ENCODE measurements around the gene MLIP.

The MLIP gene

DNA sequence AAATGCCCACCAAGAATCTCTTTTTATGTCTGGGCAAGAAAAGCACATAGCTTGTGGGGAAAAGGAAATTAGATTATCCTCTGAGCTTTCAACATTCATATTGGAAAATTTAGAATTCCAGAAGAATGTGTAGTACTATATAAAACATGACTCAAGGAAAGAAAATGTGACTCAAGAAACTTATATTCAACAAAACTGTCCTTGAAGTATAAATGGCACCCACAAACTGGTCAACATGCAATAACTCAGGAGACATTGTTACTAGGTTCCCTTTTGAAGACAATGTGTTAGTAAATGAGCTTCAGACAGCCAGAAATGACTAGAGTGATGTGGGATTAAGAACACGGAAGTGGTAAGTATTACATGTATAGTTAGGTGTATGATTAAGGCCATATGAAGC is 170.9 kb downstream of the MLIP start:
- DNase-seq (ENCODE audit: low read depth in 2 of 2): no peak

DNA sequence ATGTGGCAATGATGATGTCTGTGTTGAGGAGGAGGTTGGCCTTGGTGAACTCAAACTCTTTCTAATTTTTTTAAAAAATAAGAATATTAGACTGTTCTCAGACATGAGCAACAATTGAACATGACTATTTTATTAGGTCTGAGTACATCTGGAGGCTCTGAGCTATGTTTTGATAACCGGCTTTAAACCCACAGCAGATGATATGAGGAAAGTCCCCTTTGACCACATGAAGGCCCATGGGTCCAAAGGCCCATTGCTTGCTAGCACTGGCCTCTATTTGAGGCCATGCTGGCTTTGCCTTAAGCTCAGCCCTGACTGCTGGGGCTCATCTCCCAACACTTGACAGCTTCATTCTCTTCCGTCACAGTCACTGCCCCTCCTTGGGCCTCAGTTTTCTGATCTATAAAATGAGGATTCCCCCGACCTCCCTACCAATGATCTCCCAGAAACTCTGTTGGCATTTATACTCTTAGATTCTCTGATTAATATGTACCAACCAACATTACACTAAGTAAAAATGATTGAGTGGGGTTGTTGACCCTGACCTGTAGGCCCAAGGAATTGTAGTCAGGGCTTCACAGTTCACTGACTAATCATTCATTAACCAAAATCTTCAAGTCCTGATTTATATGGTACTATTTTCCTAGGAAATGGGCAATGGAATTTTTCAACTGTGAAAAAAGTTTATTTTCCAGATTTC is 173.1 kb downstream of the MLIP start:
- no peak for DNase-seq (ENCODE audit: low read depth in 2 of 2)

DNA sequence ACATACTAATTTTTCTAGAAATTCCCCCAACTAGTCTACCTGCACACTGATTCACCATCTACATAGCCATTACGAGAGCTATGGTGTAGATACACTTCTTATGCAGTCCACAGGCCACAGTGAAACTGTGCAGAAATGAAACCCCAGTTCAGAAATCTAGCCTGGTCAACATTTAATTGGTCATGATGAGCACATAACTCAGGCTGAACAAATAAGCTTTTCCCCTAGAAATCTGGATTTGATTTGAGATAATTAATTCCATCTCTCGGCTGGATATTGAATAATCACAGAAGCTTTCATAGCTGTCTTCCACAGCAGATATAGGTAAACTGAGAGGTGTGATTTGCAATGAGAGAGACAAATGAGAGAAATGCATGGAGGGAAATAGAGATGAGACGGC is 174.4 kb downstream of the MLIP start:
- DNase-seq (ENCODE audit: low read depth in 2 of 2): no peak

DNA sequence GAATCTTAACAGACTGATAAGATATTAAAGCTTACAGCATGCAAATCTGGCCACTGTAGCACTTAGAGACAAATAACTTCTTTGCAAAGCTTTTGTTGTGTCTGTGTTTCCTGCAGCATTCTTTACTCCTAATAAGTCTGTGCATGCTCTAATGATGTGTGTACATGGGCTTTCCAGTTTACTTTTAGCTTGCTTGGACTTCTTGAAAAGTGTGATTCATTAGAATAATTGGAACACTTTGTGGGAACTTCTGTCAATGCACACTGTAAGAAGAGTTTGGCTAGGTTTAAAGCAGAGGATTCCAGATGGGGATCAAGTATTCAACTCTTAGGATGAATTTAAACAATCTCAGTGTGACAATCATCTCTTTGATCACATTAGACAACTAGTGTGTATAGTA is 174.9 kb downstream of the MLIP start:
- DNase-seq (ENCODE audit: low read depth in 2 of 2): no peak

DNA sequence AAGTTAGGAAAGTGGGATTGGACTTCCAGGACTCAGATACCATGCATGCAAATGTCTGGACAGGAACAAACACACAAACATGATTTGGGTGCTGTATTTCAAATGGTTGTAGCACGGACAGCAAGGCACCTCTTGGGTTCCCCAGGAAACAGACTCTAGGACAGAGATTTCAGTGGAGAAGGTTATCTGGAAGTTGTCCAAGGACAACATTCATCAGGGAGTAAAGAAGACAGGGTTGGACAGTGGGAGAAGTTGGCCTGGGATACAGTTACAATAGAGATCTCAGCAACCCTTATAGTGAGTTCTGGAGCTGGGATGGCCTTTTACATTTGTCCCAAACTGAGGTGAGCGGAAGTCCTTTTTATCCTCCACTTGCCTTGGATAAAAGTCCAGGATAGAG is 177.2 kb downstream of the MLIP start:
- DNase-seq (ENCODE audit: low read depth in 2 of 2): no peak

DNA sequence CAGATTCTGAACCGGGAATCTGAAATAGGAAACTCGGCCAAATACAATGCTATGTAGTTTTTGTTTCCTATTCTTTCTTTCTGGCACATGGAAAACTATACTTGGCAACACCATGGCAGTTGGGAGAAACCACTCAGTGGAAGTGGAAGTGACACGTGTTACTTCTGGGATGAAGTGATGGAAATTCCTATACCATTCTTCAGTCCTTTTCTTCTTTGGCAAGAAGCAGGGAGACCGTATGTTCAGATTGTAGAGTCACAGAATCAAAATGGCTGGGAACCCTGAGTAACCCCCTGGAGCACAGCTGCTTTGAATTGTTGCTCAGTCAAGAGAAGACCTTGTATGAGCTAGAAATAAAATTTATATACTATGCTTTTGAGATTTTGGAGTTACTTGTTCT is 178.2 kb downstream of the MLIP start:
- no peak for DNase-seq (ENCODE audit: low read depth in 2 of 2)

DNA sequence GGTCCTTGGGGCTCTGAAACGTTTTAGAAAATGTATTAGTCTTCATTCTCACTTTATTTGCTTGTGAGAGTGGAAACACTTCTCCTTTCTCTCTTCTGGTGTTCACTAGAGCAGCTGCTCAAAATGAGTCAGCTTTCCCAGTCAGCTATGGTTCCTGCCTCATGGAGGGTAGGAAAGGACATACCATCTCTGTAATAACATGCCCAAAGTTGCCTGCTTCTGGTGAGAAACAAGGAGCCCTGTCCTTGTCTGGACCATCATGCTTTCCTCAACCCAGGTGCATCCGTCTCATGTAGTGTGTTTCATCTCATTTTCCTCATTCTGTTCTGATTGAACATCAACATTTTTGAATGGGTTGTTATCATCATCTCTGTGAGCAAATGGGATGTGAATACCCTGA is 179.9 kb downstream of the MLIP start:
- no peak for DNase-seq (ENCODE audit: low read depth in 2 of 2)

DNA sequence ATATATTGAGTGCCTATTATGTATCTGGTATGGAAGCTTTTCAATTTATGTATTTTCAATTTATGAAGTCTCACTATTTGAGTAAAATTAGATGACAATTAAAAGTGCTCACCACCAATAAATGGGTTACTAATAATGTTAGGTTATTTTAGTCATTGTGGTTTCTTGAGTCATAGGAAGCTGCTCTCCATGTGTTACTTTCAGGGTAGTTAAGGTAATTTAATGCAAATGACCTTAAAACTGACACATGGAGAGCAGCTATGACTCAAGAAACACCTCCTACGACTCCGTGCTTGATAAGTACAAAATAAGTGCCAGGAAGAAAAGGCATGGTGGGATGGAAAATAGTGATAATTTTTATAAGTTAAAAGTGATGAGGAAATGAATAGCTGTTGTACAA is 180.5 kb downstream of the MLIP start:
- DNase-seq (ENCODE audit: low read depth in 2 of 2): no peak

DNA sequence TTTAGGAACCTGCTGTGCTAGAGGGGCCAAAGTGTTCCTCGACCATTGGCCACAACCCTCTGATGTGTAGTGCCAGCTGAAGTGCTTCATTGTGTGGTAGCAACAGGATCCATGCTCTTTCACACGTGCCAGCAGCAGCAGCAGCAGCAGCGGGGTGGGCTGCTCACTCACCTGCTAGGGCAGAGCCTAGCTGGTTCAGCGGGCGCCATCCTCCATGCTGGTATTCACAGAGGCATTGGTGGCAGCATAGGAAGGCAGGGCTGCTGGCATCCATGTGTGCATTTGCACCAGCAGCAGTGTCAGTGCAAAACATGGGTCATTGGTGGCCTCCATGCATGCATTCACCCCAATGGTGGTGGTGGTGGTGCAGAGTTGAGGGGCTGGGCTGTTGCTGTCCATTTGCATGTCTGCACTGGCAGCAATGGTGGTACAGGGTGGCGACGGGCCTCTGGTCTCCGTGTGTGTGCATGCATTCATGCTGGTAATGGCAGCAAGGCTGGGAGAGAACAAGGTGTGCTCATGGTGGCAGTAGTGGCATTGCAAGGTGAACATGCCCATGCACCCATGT is 183.8 kb downstream of the MLIP start:
- no peak for DNase-seq (ENCODE audit: low read depth in 2 of 2)

DNA sequence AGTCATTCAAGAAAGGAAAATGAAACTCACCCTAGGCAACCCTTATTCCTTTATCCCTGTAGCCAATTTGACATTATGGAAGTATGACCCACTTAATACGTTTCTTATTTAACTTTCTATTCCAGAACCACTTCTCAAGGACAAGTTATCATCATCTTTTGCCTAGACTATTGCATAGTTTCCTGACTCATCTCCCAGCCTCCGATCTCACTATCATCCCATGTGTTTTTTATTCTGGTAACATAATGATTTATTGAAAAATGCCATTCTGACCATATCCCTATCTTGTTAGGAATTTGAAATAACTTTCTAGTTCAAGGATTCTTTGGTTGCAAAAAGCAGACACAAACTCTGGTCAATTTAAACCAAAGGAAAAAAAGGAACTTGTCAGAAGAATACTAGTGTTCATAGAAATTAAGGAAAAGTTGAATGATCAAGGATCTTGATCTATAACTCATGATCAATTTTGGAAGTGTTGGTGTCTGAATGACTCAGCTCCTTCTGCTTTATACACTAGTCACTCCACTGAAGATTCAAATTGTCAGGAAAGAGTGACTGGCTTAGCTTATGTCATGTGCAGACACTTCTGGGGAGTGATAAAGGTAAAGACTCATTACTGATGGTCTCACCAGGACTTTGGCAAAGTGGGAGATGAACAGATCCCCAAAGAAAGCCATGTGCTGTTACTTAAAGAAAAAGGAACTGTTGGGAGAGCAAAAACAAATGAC is 188.5 kb downstream of the MLIP start:
- no peak for DNase-seq (ENCODE audit: low read depth in 2 of 2)

DNA sequence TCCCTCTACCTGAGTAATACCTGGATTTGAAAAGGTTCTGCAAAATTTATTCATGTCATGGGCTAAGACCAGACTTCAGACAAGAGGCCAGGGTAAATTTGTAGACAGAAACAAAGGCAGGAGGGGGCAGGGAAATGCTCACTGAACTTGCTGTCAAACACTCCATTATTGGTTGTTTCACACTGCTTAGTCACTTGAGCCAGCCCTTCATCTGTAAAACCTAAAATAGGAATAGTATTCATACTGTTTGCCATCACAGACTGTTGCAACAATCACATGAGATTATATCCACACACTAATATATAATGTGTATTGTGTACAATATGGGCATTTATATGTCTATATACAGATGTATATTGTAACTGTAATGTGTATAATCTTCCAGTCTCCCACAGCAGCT is 190.5 kb downstream of the MLIP start:
- no peak for DNase-seq (ENCODE audit: low read depth in 2 of 2)

DNA sequence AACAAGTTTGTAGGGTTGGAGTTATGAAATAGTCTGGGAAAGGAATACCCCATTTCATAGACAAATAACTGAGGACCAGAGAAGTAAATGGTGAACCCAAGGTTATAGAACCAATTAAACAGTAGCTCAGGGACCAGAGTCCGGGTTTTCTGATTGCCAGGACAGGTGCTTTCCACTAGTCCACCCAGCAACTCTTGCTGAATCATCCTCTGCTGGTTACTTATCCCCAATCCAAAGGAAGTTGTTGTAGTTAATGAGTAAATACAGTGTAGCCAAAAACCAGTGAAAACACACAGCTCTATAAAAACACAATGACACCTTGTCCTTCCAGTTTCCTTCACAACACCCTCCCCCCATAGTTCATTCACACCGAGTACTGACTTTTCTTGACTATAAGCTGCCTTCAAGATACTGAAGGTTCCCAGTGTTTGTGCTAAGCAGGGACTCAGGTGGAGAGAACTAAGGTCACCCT is 196.2 kb downstream of the MLIP start:
- DNase-seq (ENCODE audit: low read depth in 2 of 2): no peak

DNA sequence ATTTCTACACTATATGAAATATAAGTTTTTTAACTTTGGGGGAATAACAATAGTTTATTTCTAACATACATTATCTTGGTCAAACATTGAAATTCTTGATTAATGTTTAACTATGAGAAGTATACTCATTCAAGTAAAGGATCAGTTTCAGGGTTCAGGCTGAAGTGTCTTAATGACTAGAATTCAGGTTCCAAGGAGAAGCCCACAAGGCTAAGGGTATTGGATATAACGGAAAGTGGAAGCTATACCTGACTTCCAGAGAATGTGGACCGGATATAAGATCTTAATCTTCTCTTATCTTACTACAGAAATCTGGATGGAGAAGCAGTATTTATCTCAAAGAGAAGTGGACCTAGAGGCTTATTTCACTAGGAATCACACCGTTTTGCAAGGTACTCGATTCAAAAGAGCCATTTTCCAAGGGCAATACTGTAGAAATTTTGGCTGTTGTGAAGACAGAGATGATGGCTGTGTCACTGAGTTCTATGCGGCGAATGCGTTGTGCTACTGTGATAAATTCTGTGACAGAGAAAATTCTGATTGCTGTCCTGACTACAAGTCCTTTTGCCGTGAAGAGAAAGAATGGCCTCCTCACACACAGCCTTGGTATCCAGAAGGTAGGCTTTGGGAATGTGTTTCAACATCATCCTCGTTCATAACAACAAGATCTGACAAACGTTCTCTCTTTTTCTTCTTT is 197.2 kb downstream of the MLIP start, which contains the start of gene TINAG:
Gene TINAG (plus strand): TSS at position 153 of the 697 bp plus-strand sequence. CDS start 110 bp downstream, at position 263.
- DNase-seq (ENCODE audit: low read depth in 2 of 2): no peak

DNA sequence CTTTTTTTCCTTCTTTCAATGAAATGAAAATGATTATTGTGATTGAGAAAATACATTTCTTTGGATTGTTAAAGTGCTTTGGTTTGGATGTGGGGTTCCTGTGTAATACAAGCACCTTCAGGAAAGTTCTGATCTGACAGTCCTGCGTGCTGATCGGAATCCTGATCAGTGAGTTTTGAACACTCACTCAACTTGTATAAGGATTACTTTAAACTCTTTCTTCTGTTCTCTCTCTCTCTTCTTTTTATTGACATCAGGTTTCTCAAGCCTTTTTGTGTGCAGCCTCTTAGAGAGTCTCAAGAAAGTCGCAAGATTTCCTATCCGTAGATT is 197.7 kb downstream of the MLIP start:
- DNase-seq (ENCODE audit: low read depth in 2 of 2): no peak

DNA sequence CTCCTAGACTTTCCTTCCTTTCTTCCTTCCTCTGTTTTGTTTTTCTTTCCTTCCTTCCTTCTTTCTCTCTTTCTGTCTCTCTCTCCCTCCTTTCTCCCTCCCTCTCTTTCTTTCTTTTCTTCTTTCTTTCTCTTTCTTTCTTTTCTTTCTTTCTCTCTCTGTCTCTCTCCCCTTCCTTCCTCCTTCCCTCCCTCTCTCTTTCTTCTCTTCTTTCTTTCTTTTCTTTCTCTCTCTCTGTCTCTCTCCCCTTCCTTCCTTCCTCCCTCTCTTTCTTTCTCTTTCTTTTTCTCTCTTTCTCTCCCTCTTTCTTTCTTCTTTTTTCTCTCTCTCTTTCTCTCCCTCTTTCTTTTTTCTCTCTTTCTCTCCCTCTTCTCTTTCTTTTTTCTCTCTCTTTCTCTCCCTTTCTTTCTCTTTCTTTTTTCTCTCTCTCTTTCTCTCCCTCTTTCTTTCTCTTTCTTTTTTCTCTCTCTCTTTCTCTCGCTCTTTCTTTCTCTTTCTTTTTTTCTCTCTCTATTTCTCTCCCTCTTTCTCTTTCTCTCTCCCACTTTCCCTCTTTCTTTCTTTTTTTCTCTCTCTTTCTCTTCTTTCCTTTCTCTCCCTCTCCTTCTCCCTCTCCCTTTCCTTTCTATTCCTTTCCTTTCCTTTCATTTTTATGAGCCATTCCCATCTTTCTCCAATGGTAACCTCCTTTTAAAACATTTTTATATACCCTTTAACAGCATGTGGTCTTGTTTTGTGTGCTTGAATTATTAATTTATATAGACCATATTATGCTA is 199.3 kb downstream of the MLIP start:
- DNase-seq (ENCODE audit: low read depth in 2 of 2): no peak

DNA sequence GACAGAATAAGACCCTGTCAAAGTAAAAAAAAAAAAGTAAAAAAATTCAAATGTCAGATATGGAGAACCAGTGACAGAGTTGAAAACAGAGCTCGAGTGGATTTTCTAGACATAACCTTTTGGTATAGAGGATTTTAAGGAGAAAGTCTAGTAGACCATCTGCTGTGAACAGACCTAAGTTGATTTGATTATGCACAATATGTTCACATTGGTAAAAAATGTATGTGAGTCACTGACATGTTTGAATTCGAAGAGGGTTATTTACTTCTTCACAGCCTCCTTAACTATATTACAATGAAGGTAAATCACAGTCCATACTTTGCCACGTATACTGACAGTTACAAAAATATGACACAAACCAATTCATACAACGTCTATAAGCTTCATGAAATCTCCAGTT is 204.4 kb downstream of the MLIP start:
- no peak for DNase-seq (ENCODE audit: low read depth in 2 of 2)

Data from stimulated activated CD4-positive, alpha-beta T cell treated with anti-CD3 and anti-CD28 coated beads, Interleukin-12 subunit alpha, Interleukin-12 subunit beta, amount 100 ng/mL, for 24 hours (primary cell).